ENCODE measurements around the gene DIO3. TPM values are rescaled to one million over a fixed set of nuclear protein-coding genes. Genes with fewer than 3 reads are reported as not detected.

DIO3 gene
- total and polyA plus RNA-seq, 8 donors: 0.12 to 2.1 (median 0.79) TPM

- TF ChIP-seq CTCF (IDR thresholded peaks at IDR 0.05): peak in 1 of 4 donors; percentile 8
- H3K4me1 ChIP-seq: no peaks in the 10 kb centered on the region
- no peak overlapping the region for H3K4me3 ChIP-seq
- ATAC-seq (peak; percentile 20 to 41 (median 28)), DNase-seq (peak; percentile 25 to 73 (median 52)), FAIRE-seq (no peak)
- H3K9me3 ChIP-seq: no peaks in the 10 kb centered on the region
- intact Hi-C loops (cut with DNase I): loop anchor here in 1 of 3 donors (10.0 kb wide), 1 partner anchor 373 kb away; no protein-coding TSS in a partner anchor
- no peak overlapping the region for H3K27ac ChIP-seq
- H3K36me3 ChIP-seq: no peaks in the 10 kb centered on the region
- H3K27me3 ChIP-seq: peaks cover 0 to 14% (median 6%) of the 10 kb centered on the region in 4 donors
- WGBS, 2 donors: 80 to 83% methylated on average over 10 to 11 of the region's 11 CpGs
Measured at GRCh38 chr14:101557811-101558738, 3.2 kb upstream of the DIO3 start.

GRCh38 chr14:101558739-101559240 is 2.5 kb upstream of the DIO3 start:
- FAIRE-seq: no peak
- WGBS, 2 donors: 94 to 100% methylated on average over 1 of the region's 1 CpG
- intact Hi-C loops (cut with DNase I): loop anchor here in 1 of 3 donors (10.0 kb wide), 1 partner anchor 374 kb away; no protein-coding TSS in a partner anchor
- Histone ChIP-seq H3K27me3 (peaks cover 0 to 19% (median 6%) of the 10 kb centered on the region in 4 donors), H3K4me1 (no peaks in the 10 kb centered on the region), H3K4me3 (no peak overlapping the region), H3K36me3 (no peaks in the 10 kb centered on the region), H3K27ac (no peak overlapping the region), H3K9me3 (no peaks in the 10 kb centered on the region)
- DNase-seq: no peak
- TF ChIP-seq CTCF (IDR thresholded peaks at IDR 0.05): no peak
- ATAC-seq: no peak

GRCh38 chr14:101559250-101559623 is 2.1 kb upstream of the DIO3 start:
- TF ChIP-seq CTCF (IDR thresholded peaks at IDR 0.05): no peak
- Histone ChIP-seq H3K27ac (no peak overlapping the region), H3K9me3 (no peaks in the 10 kb centered on the region), H3K4me3 (peak overlapping the region in 3 of 4 donors; percentile 26 to 49 (median 42)), H3K36me3 (no peaks in the 10 kb centered on the region), H3K4me1 (no peaks in the 10 kb centered on the region), H3K27me3 (peaks cover 0 to 24% (median 6%) of the 10 kb centered on the region in 4 donors)
- no peak for ATAC-seq
- no peak for FAIRE-seq
- intact Hi-C loops (cut with DNase I): loop anchor here in 1 of 3 donors (10.0 kb wide), 1 partner anchor 374 kb away; no protein-coding TSS in a partner anchor
- no peak for DNase-seq
- 59 to 64% methylated on average over 9 of the region's 9 CpGs for WGBS, 2 donors

GRCh38 chr14:101559624-101560533 is 1.4 kb upstream of the DIO3 start:
- Histone ChIP-seq H3K27ac (no peak overlapping the region), H3K36me3 (no peaks in the 10 kb centered on the region), H3K27me3 (peaks cover 0 to 30% (median 8%) of the 10 kb centered on the region in 4 donors), H3K4me3 (peak overlapping the region; percentile 26 to 49 (median 34)), H3K4me1 (no peaks in the 10 kb centered on the region), H3K9me3 (no peaks in the 10 kb centered on the region)
- peak; percentile 78 to 89 (median 87) for ATAC-seq
- TF ChIP-seq CTCF (IDR thresholded peaks at IDR 0.05): no peak
- peak; percentile 39 to 81 (median 58) for DNase-seq
- no peak for FAIRE-seq
- intact Hi-C loops (cut with DNase I): loop anchor here in 1 of 3 donors (10.0 kb wide), 1 partner anchor 375 kb away; no protein-coding TSS in a partner anchor
- 1% methylated on average over 95 to 113 of the region's 113 CpGs for WGBS, 2 donors
